ENCODE data around the gene NTM. TPM values are rescaled to one million over a fixed set of nuclear protein-coding genes. Genes with fewer than 3 reads are reported as not detected.

Gene NTM
- total RNA-seq, 1 experiment from 2014 or later = 16.4 TPM

GRCh38 chr11:131668500-131669400 is 298.3 kb downstream of the NTM start:
- peak; percentile 68 for ATAC-seq
- no peak overlapping the region for H3K4me3 Mint-ChIP-seq
- ChIA-PET CTCF (interaction anchor here (0.6 to 7.1 kb wide), 42 partner anchors 8 to 865 kb away, joined by 3 to 69 read pairs (median 4); no protein-coding TSS in a partner anchor), POLR2A (interaction anchor here (1.1 kb wide), 1 partner anchor 12 kb away, joined by 3 read pairs; no protein-coding TSS in a partner anchor)
- H3K27me3 Mint-ChIP-seq (ENCODE audit: low read depth) = no peaks in the 10 kb centered on the region; the same call in 1 of the 2 replicates
- H3K36me3 Mint-ChIP-seq = no peaks in the 10 kb centered on the region
- peaks cover 15% of the 10 kb centered on the region for H3K4me1 Mint-ChIP-seq
- no peak overlapping the region for H3K27ac Mint-ChIP-seq
- peak; percentile 84 for DNase-seq (ENCODE audit: low spot score)
- peak; percentile 72; the same call in 1 of the 2 replicates for TF ChIP-seq CTCF (IDR thresholded peaks at IDR 0.05)
- no peak for TF ChIP-seq FOXK1 (CRISPR knock-in tag; IDR thresholded peaks at IDR 0.05)
- no peaks in the 10 kb centered on the region for H3K9me3 Mint-ChIP-seq

DNA sequence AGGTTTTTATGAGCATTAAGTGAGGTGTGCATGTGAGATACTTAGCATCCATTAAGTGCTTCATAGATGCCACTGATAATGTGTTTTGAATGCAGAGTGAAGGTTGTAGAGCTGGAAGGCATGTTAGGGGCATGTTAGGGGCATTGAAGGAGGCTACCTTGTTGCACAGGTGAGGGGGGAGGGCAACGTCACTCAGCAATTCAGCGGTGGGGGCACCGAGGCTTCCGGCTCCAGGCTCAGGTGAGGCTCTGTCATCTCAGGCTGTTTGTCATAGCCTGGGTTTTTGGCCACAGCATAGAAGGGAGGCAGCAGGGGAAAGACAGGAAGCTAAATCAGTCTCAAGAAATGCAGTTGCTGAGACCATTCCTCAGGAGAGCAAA is 299.0 kb downstream of the NTM start:
- Mint-ChIP-seq H3K27me3 (ENCODE audit: low read depth) (no peaks in the 10 kb centered on the region; the same call in 1 of the 2 replicates), H3K4me3 (no peak overlapping the region), H3K27ac (no peak overlapping the region), H3K9me3 (no peaks in the 10 kb centered on the region), H3K36me3 (no peaks in the 10 kb centered on the region), H3K4me1 (peaks cover 17% of the 10 kb centered on the region)
- TF ChIP-seq, protein P1, sequence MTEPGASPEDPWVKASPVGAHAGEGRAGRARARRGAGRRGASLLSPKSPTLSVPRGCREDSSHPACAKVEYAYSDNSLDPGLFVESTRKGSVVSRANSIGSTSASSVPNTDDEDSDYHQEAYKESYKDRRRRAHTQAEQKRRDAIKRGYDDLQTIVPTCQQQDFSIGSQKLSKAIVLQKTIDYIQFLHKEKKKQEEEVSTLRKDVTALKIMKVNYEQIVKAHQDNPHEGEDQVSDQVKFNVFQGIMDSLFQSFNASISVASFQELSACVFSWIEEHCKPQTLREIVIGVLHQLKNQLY (CRISPR knock-in tag; IDR thresholded peaks at IDR 0.05) = no peak
- TF ChIP-seq JAZF1 (CRISPR knock-in tag; IDR thresholded peaks at IDR 0.05) (no peak), CBFB (CRISPR knock-in tag; IDR thresholded peaks at IDR 0.05; ENCODE audit: low read depth) (no peak), ZNF671 (CRISPR knock-in tag; IDR thresholded peaks at IDR 0.05) (no peak), NR1H2 (CRISPR knock-in tag; IDR thresholded peaks at IDR 0.05) (no peak), ZNF416 (CRISPR knock-in tag; IDR thresholded peaks at IDR 0.05) (no peak), IRF1 (CRISPR knock-in tag; IDR thresholded peaks at IDR 0.05) (no peak), FOXJ3 (CRISPR knock-in tag; IDR thresholded peaks at IDR 0.05; ENCODE audit: borderline replicate concordance) (no peak), E2F5 (CRISPR knock-in tag; IDR thresholded peaks at IDR 0.05) (no peak), CREB1 (CRISPR knock-in tag; IDR thresholded peaks at IDR 0.05) (no peak), SOX15 (CRISPR knock-in tag; IDR thresholded peaks at IDR 0.05) (no peak), ESRRA (CRISPR knock-in tag; IDR thresholded peaks at IDR 0.05; ENCODE audit: borderline replicate concordance) (no peak), ATF3 (CRISPR knock-in tag; conservative IDR thresholded peaks at IDR 0.05) (no peak)
- TF ChIP-seq, protein P2, sequence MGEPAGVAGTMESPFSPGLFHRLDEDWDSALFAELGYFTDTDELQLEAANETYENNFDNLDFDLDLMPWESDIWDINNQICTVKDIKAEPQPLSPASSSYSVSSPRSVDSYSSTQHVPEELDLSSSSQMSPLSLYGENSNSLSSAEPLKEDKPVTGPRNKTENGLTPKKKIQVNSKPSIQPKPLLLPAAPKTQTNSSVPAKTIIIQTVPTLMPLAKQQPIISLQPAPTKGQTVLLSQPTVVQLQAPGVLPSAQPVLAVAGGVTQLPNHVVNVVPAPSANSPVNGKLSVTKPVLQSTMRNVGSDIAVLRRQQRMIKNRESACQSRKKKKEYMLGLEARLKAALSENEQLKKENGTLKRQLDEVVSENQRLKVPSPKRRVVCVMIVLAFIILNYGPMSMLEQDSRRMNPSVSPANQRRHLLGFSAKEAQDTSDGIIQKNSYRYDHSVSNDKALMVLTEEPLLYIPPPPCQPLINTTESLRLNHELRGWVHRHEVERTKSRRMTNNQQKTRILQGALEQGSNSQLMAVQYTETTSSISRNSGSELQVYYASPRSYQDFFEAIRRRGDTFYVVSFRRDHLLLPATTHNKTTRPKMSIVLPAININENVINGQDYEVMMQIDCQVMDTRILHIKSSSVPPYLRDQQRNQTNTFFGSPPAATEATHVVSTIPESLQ (CRISPR knock-in tag; IDR thresholded peaks at IDR 0.05) = no peak
- TF ChIP-seq, protein P3, sequence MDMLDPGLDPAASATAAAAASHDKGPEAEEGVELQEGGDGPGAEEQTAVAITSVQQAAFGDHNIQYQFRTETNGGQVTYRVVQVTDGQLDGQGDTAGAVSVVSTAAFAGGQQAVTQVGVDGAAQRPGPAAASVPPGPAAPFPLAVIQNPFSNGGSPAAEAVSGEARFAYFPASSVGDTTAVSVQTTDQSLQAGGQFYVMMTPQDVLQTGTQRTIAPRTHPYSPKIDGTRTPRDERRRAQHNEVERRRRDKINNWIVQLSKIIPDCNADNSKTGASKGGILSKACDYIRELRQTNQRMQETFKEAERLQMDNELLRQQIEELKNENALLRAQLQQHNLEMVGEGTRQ (CRISPR knock-in tag; IDR thresholded peaks at IDR 0.05) = no peak
- TF ChIP-seq, protein P4, sequence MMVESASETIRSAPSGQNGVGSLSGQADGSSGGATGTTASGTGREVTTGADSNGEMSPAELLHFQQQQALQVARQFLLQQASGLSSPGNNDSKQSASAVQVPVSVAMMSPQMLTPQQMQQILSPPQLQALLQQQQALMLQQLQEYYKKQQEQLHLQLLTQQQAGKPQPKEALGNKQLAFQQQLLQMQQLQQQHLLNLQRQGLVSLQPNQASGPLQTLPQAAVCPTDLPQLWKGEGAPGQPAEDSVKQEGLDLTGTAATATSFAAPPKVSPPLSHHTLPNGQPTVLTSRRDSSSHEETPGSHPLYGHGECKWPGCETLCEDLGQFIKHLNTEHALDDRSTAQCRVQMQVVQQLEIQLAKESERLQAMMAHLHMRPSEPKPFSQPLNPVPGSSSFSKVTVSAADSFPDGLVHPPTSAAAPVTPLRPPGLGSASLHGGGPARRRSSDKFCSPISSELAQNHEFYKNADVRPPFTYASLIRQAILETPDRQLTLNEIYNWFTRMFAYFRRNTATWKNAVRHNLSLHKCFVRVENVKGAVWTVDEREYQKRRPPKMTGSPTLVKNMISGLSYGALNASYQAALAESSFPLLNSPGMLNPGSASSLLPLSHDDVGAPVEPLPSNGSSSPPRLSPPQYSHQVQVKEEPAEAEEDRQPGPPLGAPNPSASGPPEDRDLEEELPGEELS (CRISPR knock-in tag; IDR thresholded peaks at IDR 0.05) = no peak
- TF ChIP-seq, protein P5, sequence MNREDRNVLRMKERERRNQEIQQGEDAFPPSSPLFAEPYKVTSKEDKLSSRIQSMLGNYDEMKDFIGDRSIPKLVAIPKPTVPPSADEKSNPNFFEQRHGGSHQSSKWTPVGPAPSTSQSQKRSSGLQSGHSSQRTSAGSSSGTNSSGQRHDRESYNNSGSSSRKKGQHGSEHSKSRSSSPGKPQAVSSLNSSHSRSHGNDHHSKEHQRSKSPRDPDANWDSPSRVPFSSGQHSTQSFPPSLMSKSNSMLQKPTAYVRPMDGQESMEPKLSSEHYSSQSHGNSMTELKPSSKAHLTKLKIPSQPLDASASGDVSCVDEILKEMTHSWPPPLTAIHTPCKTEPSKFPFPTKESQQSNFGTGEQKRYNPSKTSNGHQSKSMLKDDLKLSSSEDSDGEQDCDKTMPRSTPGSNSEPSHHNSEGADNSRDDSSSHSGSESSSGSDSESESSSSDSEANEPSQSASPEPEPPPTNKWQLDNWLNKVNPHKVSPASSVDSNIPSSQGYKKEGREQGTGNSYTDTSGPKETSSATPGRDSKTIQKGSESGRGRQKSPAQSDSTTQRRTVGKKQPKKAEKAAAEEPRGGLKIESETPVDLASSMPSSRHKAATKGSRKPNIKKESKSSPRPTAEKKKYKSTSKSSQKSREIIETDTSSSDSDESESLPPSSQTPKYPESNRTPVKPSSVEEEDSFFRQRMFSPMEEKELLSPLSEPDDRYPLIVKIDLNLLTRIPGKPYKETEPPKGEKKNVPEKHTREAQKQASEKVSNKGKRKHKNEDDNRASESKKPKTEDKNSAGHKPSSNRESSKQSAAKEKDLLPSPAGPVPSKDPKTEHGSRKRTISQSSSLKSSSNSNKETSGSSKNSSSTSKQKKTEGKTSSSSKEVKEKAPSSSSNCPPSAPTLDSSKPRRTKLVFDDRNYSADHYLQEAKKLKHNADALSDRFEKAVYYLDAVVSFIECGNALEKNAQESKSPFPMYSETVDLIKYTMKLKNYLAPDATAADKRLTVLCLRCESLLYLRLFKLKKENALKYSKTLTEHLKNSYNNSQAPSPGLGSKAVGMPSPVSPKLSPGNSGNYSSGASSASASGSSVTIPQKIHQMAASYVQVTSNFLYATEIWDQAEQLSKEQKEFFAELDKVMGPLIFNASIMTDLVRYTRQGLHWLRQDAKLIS (CRISPR knock-in tag; IDR thresholded peaks at IDR 0.05; ENCODE audit: borderline replicate concordance) = no peak
- DNase-seq (ENCODE audit: low spot score) = no peak
- no peak for ATAC-seq
- POLR2A ChIA-PET = interaction anchor here (1.1 kb wide), 1 partner anchor 13 kb away, joined by 3 read pairs; no protein-coding TSS in a partner anchor
- CTCF ChIA-PET = interaction anchor here (0.6 to 7.1 kb wide), 38 partner anchors 8 to 644 kb away, joined by 3 to 69 read pairs (median 5); no protein-coding TSS in a partner anchor
